DND-41 (cell line): ENCODE data around the gene TGM2.
"Not testable (repeated sequence)": the region's sequence is repeated elsewhere in the genome, so short reads cannot be mapped to it uniquely, and the experiment has no call there.

ENCODE experiments used
- ATAC-seq: fragments of 200-7000 bp; cut with Tn5 transposase; 3 replicates; pipeline ENCODE4 v1.9.1; 2021; ENCODE audit warnings: low read depth; ENCODE audit not compliant: insufficient read depth
- DNase-seq: peaks from one replicate; pipeline ENCODE4 v3.0.0-alpha.2; 2020
- H2AFZ ChIP-seq: 2 replicates; pipeline ENCODE4 v1.6.0; 2012; ENCODE audit warnings: low read depth, low read length
- H3K27ac ChIP-seq: 2 replicates; pipeline ENCODE4 v1.5.1; 2012; ENCODE audit warnings: low read length, inconsistent platforms
- H3K27me3 ChIP-seq: fragments of 200-600 bp; sonication (generic); 2 replicates; pipeline ENCODE4 v1.6.0; 2012; ENCODE audit warnings: low read length, mild to moderate bottlenecking, inconsistent platforms; ENCODE audit not compliant: insufficient read depth, poor library complexity
- H3K36me3 ChIP-seq: 2 replicates; pipeline ENCODE4 v1.5.1; 2012; ENCODE audit warnings: low read length, inconsistent platforms; ENCODE audit not compliant: insufficient read depth
- H3K4me1 ChIP-seq: 2 replicates; pipeline ENCODE4 v1.5.1; 2012; ENCODE audit warnings: mild to moderate bottlenecking, low read length; ENCODE audit not compliant: insufficient read depth
- H3K4me2 ChIP-seq: 2 replicates; pipeline ENCODE4 v1.6.0; 2012; ENCODE audit warnings: mild to moderate bottlenecking, moderate library complexity, low read length, inconsistent platforms; ENCODE audit not compliant: insufficient read depth
- H3K4me3 ChIP-seq, 2 experiments: fragments of 200-600 bp in 1 of 2; shearing (Covaris generic) in 1 of 2; 2 replicates each; pipeline ENCODE4 v1.5.1; 2012 to 2016; ENCODE audit warnings: inconsistent platforms in 2 of 2, low read length in 2 of 2, mild to moderate bottlenecking in 2 of 2, low read depth in 1 of 2, moderate library complexity in 1 of 2
- H3K79me2 ChIP-seq: 2 replicates; pipeline ENCODE4 v1.6.0; 2012; ENCODE audit warnings: low read length, inconsistent platforms; ENCODE audit not compliant: insufficient read depth
- H3K9ac ChIP-seq: 2 replicates; pipeline ENCODE4 v1.6.0; 2012; ENCODE audit warnings: low read depth, mild to moderate bottlenecking, inconsistent platforms, low read length, moderate library complexity
- H3K9me3 ChIP-seq: 2 replicates; pipeline ENCODE4 v1.5.1; 2012; ENCODE audit warnings: low read length, moderate library complexity, mild to moderate bottlenecking, inconsistent platforms; ENCODE audit not compliant: insufficient read depth, severe bottlenecking
- H4K20me1 ChIP-seq: 2 replicates; pipeline ENCODE4 v1.6.0; 2012; ENCODE audit warnings: low read length; ENCODE audit not compliant: insufficient read depth
- EZH2 ChIP-seq: IDR thresholded peaks from 3 replicates; pipeline ENCODE4 v1.6.1; 2012; ENCODE audit warnings: borderline replicate concordance, low read depth, mild to moderate bottlenecking, moderate library complexity, low read length, inconsistent platforms; ENCODE audit not compliant: severe bottlenecking
- TF ChIP-seq, protein P1 (sequence below): IDR thresholded peaks from 2 replicates; pipeline ENCODE4 v1.5.1; 2012; ENCODE audit warnings: borderline replicate concordance, low read length, moderate library complexity, mild to moderate bottlenecking; ENCODE audit not compliant: poor library complexity, severe bottlenecking; ENCODE audit errors: extremely low read depth

The TGM2 gene

DNA sequence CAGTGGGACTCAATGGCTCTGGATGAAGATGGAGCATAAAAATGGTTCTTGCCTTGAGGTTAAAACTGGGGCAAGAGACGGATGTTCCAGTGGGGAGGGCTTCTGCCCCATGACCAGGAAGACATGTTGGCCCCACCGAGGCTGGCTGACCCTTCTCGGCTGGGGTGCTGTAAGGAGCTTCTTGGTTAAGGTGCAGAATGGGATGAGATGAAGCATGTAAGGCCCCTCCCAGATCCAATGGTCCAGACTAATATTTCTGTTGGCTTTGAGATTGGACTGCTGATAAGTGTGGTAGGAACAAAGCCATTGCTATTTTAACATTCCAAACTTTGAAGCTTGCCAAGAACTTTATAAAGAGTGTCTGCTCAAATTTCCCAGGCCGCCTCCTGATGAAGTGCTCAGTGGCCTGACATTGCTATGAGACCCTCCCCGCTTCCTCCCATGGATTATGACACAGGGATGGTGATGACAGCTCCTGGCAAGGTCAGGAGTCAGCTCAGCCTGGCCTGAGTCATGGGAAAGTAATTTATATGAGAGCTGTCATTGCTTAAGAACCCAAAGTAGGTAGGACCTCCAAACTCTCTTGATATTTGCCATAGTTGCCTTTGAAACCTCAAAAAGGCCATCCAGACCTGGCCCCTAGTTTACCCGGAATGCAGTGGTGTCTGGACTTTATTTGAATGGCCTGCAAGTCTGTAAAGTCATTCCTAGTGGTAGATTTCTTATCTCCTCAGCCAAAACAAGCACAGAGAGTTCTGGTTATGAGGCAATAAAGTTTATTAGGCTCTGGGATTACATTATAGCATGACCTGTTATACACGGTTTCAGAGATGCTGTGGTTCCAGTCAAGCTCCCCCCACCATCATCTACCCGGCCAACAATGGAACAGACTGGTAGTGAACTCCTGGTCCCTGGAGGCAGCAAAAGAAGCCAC, 55.2 kb downstream of the TGM2 start:
- Histone ChIP-seq H3K27me3 (no peaks in the 10 kb centered on the region), H3K4me1 (no peaks in the 10 kb centered on the region), H2AFZ (no peak overlapping the region), H3K36me3 (no peaks in the 10 kb centered on the region), H3K4me3 (no peak overlapping the region), H4K20me1 (no peaks in the 10 kb centered on the region), H3K4me2 (no peak overlapping the region), H3K79me2 (no peaks in the 10 kb centered on the region), H3K27ac (no peak overlapping the region), H3K9me3 (no peaks in the 10 kb centered on the region), H3K9ac (no peak overlapping the region)
- ATAC-seq (no peak), DNase-seq (no peak)
- no peak for TF ChIP-seq EZH2
- TF ChIP-seq, protein P1, sequence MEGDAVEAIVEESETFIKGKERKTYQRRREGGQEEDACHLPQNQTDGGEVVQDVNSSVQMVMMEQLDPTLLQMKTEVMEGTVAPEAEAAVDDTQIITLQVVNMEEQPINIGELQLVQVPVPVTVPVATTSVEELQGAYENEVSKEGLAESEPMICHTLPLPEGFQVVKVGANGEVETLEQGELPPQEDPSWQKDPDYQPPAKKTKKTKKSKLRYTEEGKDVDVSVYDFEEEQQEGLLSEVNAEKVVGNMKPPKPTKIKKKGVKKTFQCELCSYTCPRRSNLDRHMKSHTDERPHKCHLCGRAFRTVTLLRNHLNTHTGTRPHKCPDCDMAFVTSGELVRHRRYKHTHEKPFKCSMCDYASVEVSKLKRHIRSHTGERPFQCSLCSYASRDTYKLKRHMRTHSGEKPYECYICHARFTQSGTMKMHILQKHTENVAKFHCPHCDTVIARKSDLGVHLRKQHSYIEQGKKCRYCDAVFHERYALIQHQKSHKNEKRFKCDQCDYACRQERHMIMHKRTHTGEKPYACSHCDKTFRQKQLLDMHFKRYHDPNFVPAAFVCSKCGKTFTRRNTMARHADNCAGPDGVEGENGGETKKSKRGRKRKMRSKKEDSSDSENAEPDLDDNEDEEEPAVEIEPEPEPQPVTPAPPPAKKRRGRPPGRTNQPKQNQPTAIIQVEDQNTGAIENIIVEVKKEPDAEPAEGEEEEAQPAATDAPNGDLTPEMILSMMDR, result no peak

DNA sequence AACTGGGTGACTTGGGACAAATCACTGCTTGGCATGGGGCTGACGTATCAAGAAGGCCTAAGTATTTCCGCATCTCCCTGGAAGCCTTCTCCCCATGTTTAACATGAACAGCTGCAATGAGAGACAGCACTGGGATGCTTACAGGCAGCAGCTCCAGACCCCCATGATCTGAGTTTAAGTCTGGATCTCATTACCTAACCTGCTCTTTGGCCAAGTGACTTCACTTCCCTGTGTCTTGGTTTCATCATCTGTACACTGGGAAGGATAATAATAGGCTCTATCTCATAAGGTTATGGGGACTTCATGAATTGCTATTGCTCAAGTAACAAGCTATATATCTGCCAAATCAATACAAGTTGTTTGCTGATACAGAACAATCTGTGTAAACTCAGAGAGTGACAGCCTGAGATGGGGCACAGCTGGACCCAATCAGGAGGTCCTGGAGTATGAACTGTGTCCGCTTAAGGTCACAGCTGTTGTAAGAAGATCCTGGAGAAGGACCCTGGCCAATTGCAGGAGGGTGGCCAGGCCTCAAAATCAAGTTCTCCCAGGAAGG, 56.0 kb downstream of the TGM2 start:
- no peak overlapping the region for H3K27ac ChIP-seq
- no peak overlapping the region for H3K4me3 ChIP-seq
- no peaks in the 10 kb centered on the region for H3K4me1 ChIP-seq
- no peak for DNase-seq
- H3K27me3 ChIP-seq, result no peaks in the 10 kb centered on the region
- H3K36me3 ChIP-seq, result no peaks in the 10 kb centered on the region
- TF ChIP-seq EZH2, result no peak
- TF ChIP-seq, protein P1, result no peak
- no peak overlapping the region for H3K9ac ChIP-seq
- no peaks in the 10 kb centered on the region for H3K9me3 ChIP-seq
- no peak overlapping the region for H2AFZ ChIP-seq
- H3K79me2 ChIP-seq, result no peaks in the 10 kb centered on the region
- no peaks in the 10 kb centered on the region for H4K20me1 ChIP-seq
- no peak overlapping the region for H3K4me2 ChIP-seq
- ATAC-seq, result no peak

DNA sequence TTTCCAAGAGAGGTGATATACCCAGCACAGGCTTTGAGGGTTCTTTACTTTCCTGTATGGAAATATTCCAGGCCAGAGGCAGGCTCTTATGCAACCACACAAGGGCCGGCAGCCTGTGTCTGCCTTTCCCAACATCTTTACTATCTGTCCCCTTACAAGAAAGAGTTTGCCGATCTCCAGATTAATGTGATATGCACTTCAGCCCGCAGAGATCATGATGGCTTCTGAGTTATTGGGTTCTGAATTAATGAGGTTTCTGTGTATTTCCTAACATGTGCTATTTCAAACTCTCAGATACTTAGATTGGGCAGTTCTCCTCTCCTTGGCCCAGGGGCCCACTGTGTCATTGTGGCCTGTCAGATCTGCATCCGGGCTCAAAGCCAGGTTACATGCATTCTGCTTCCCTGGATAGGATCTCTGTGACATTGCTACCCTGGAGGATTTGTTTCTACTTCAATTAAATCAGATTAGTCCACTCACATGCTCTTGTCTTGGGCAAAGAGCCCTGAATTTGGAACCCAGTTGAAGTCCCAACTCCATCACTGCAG, 56.6 kb downstream of the TGM2 start:
- DNase-seq, result no peak

DNA sequence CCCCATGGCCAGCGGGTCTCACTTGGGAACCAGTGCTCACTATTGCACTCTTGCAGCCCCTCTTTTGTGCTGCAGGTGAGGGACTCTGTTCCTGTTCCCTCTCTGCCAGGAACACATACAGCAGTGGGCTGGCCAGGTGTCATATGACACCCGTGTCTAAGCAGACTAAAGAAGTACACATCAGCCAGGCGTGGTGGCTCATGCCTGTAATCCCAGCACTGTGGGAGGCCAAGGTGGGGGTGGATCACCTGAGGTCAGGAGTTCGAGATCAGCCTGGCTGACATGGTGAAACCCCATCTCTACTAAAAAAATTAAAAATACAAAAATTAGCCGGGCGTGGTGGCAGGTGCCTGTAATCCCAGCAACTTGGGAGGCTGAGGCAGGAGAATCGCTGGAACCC, 57.2 kb downstream of the TGM2 start:
- H4K20me1 ChIP-seq, H2AFZ ChIP-seq, H3K4me2 ChIP-seq, H3K27ac ChIP-seq, DNase-seq, H3K4me3 ChIP-seq, H3K79me2 ChIP-seq, H3K4me1 ChIP-seq, ATAC-seq, H3K9ac ChIP-seq, H3K36me3 ChIP-seq, H3K9me3 ChIP-seq, H3K27me3 ChIP-seq: not testable (repeated sequence)

More for the DNA sequence above, 56.6 kb downstream of the TGM2 start:
- Histone ChIP-seq H3K4me2 (no peak overlapping the region), H3K27me3 (no peaks in the 10 kb centered on the region), H4K20me1 (no peaks in the 10 kb centered on the region), H2AFZ (no peak overlapping the region), H3K27ac (no peak overlapping the region), H3K4me3 (no peak overlapping the region), H3K4me1 (no peaks in the 10 kb centered on the region), H3K36me3 (no peaks in the 10 kb centered on the region), H3K9me3 (no peaks in the 10 kb centered on the region), H3K9ac (no peak overlapping the region), H3K79me2 (no peaks in the 10 kb centered on the region)
- no peak for ATAC-seq
- TF ChIP-seq EZH2, result no peak
- TF ChIP-seq, protein P1, result no peak

DNA sequence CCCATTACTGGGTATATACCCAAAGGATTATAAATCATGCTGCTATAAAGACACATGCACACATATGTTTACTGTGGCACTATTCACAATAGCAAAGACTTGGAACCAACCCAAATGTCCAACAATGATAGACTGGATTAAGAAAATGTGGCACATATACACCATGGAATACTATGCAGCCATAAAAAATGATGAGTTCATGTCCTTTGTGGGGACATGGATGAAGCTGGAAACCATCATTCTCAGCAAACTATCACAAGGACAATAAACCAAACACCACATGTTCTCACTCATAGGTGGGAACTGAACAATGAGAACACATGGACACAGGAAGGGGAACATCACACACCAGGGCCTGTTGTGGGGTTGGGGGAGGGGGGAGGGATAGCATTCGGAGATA, 57.7 kb downstream of the TGM2 start:
- H3K79me2 ChIP-seq, H3K36me3 ChIP-seq, ATAC-seq, H3K27ac ChIP-seq, H4K20me1 ChIP-seq, H2AFZ ChIP-seq, DNase-seq, H3K4me1 ChIP-seq, H3K4me3 ChIP-seq, H3K4me2 ChIP-seq, H3K9ac ChIP-seq, H3K27me3 ChIP-seq, H3K9me3 ChIP-seq: not testable (repeated sequence)
